Hematopoietic multipotent progenitor cell treated with erythropoietin and hydrocortisone succinate and interleukin-3 and kit ligand, for 17 days (in vitro differentiated cells): ENCODE data around the gene TSPAN15.
"Not testable (repeated sequence)": the region's sequence is repeated elsewhere in the genome, so short reads cannot be mapped to it uniquely, and the experiment has no call there.

Experiments
- DNase-seq: peaks from one replicate; pipeline ENCODE4 v3.0.0-alpha.2; 2015; ENCODE audit warnings: low spot score

TSPAN15 gene

GRCh38 chr10:69446650-69447151 is 4.6 kb upstream of the TSPAN15 start:
- no peak for DNase-seq

DNA sequence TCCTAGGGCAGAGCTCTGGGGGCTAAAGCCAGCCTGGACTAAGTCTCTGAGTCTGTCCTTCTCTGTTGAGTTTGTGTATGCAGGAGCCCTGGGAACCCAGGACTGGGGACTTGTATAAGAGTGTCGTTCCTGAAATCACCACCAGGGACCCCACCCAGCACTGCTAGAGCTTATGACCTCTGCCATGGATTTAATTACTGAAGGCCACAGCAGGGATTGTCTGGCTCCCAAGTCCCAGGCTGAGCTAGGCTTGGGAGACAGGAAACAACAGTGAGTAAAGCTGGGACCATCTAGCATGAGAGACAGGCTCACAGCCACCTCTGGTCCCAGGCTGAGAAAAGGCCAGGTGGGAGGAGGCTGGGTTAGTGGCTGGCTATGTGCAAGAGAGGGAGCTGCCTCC is 1.4 kb upstream of the TSPAN15 start:
- no peak for DNase-seq

- not testable (repeated sequence) for DNase-seq
Observed at GRCh38 chr10:69450395-69450794, 870 bp upstream of the TSPAN15 start.

GRCh38 chr10:69451784-69452251 is 553 bp downstream of the TSPAN15 start:
- no peak for DNase-seq

DNA sequence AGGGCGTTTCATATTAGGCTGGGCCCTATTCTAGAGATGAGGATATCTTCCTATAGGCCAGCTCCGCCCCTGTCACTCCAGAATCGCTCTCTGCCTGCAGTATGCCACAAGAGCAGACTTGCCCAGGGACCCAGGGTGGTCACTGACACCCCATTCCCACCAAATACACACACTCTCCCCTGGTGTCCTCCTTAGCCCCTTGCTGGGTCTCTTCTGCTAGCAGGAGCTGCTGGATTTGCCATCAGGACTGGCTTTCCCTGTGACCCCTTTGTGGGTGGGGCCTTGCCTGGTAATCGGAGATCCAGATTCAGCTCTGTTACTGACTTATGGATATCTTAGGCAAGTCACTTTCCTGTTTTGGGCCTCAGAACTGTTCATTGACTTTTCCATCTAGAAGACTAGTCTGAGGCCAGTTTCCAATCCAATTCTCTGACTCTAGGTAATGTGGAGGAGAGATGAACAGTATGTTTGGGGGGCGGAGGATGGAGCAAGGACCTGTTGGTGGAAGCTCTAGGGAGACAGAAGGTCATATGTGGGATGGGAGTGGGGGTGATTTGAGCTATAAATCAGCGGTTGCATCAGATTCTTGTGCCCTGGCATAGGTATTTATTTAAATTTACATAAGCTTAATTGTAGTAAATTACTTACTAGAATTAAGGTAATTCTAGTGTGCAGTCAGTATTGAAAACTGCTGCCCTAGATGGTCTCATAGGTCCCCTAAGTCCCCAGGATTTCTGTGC is 1.6 kb downstream of the TSPAN15 start:
- DNase-seq, result no peak

DNA sequence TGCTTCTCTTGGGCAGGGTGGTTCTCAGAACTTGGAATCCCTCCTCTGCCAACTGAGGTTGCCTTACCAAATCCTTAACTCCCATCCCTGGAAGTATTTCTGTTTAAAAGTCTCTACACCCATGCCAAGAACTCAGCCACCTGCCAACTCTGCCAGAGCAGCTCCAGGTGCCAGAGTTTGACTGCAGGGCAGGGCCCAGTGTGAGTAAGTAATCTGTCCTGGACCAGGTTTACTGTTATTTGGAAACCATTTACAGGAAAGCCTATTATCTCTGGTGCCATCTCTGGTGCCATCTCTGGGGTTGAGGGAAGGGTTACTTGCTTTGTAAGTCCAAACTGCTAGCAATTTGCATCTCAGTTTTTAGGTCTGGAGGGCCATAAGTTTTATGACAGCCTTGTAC is 2.5 kb downstream of the TSPAN15 start:
- no peak for DNase-seq

- DNase-seq, result no peak
Observed at GRCh38 chr10:69455006-69455763, 3.9 kb downstream of the TSPAN15 start.

DNA sequence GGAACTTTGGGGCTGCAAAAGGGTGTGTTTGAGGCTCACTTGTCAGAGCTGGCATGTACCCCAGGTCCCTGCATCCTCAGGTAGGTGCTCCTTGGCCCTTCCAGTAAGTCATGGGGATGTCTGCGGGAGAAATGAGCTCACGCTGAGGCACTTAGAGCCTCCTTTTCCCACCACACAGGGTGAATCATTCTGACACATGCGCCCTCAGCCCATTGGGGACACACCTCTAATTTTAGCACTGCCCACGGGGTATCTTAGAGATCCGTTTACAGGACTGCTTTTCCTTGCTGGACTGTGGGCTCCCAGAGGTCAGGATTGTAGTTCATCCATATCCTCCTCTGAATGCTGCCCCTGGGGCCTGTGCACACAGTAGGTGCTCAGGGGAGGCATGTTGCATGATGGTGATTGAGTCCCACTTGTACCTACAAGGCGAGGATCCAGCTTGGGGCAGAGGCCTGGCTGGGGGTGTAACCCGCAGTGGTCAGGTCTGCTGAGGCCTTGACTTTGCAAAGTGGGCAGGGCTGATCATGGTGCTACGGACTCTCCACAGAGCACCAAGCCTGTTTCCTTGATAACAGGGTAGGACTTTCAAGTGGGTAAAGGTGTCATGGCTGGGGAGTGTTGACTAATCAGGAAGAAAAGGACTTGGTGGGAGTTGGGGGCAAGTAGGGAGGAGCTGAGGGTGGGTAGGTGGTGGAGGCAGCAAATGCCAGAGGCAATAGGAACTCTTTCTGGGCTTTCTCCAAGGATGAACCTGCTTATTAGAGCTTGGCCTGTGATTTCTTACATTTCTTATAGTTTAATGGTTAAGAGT is 5.8 kb downstream of the TSPAN15 start:
- no peak for DNase-seq

DNA sequence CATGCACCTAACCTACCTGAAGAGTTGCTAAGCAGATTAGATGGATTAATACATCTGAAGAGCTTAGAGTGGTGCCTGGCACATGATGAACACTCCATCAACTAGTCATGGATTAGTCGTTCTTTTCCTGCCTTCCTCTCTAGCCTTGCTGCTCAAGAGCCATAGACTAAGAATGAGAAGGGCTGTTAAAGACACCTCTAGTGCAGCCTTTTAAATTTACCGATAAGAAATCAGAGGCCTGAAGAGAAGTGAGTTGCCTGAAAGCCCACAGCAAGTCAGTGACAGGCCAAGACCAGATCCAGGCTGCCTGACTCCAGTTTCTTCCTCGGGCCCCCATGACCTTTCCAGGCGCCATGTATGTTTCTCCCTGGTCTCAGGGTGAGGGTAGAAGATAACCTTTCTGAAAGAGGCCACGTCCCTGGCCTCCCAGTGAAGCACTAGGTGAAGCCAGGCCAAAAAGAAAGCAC is 6.5 kb downstream of the TSPAN15 start:
- no peak for DNase-seq

GRCh38 chr10:69458430-69459100 is 7.3 kb downstream of the TSPAN15 start:
- no peak for DNase-seq

DNA sequence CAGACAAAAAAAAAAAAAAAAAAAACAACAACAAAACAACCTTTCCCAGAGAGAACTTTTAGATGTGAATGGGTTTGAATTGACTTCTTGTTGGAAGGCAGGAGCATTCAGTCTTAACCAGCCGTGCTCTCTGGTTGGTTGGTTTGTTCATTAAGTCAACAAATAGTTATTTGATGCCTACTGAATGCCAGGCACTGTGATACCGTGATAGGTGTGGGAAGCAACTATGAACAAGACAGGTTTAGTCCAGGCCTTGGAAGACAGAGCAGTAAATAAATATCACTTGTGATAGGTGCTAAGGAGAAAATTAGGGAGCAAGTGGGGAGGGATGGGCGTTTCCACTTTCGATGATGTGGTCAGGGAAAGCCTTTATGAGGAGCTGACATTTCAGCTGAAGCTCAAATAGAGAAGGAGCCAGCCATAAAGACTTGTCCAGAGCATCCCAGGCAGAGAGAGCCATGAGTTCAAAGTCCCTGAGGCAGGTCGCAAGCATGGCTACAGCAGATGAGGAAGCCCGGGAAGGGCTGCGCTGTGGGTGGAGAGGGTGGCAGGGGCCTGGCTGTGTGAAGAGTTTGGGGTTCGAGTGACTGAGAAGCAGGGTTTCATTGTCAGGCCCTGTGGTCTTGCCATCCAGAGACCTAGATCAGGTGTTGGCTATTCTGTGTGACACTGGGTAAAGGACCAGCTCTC is 8.0 kb downstream of the TSPAN15 start:
- no peak for DNase-seq

GRCh38 chr10:69459893-69460575 is 8.8 kb downstream of the TSPAN15 start:
- DNase-seq, result no peak

GRCh38 chr10:69460576-69461242 is 9.4 kb downstream of the TSPAN15 start:
- DNase-seq, result no peak

DNA sequence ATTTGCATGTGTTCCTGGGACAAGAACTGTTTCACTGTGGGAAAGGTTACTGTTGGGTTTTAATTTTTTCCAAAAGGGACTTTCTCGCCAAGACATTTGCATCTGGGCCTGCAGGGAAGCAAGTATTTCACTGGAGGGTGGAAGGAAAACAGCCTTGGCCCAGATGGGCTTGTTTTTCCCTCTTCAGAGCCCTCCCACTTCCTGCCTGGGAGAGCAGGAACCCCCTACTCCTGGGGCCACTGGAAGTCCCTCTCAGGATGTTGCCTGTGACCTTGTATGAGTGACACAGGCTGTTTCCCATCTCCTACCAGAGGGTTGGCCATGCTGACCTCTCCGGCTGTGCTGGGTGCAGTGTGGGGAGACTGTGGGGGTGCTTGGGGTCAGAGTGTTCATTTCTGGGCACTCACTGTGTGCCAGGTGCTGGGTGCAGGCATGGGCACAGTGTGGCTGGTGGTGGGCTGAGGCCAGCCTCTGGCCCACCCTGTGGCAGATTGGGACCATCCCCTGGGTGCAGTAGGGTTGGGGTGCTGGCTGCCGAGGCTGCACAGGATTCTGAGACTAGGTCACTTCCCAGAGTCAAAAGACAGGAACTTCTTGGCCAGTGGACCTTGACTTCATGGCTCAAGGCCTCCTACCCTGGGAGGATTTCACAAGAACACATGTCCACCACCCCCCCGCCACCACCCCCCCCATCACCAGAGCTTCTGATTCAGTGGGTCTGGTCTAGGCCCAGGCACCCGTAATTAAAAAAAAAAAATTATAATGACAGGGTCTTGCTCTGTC is 10.2 kb downstream of the TSPAN15 start:
- no peak for DNase-seq

GRCh38 chr10:69463886-69464285 is 12.6 kb downstream of the TSPAN15 start:
- no peak for DNase-seq

DNA sequence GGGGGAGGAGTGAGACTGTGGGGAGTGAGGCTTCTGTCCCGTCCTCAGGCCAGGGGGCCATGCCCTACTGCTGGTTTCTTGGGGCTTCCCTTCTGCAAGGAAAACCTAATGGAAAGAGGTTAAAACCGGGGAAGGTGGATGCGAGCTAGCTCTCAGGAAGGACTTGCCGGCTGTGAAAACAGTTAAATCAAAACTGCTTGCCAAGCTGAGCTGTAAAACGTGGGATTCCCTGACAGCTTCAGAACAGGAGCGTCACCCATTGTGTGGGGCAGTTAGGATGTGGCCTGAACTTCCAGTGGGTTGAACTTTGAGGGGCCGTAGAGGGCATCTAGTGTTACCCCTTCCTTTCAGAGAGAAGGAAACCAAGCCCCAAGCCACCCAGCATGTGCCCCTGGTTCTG is 13.1 kb downstream of the TSPAN15 start:
- no peak for DNase-seq

DNA sequence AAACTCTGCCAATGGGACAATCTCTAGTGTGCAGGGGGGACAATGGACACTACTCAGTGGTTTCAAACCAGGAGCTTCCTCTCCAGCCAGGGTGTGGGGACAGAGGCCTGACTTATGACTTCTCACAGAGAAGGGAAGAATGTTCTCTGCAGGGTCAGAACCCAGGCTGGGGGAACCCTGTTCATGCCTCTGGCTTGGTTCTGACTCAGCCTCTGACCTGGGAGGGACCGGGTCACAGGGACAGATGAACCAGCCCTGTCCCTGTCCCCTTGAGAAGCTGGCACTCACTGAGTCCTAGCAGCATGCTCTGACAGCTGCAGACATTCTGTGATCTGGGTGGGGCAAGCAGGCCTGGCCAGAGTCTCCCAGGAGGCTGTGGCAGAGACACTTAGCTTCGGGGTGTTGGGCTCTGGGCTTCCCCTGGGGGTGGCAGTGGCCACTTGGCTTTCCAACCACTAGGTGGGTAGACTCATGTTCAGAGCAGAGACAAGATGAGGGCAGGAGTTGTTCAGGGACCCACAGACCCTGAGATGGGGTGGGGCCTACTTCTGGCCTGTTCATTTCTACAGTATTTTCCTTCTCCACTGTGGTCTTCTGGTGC is 13.6 kb downstream of the TSPAN15 start:
- no peak for DNase-seq

DNA sequence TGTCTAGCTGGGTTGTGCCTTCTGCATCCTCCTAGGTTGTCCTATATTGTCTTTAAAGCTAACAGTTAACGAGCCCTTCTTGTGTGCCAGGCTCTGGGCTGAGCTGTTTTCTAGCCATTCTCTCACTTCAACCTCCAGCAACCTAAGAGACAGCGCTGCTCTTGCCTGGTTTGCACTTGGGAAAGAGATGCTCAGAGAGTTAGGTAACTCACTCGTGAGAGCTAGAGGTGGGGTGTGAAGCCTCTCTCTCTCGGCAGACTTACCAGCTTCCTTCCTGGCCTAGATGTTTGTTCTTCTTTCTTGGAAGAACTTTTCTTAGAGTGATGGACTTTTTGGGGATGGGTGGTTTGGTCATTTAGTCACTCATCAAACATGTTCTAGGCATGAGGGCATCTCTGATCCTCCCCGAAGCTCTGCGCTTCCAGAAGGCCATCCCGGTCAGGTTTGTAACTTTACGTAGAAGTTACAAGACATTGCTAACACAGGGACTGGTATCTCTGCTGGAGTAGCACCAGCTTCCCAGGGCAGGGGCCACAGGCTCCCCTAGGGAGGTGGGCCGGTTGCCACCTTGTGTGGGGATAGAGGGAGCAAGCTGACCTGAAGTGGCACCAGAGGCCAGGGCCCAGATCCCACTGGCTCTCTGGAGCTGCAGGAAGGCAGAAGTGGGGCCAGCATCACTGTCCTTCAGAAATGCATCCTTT is 14.3 kb downstream of the TSPAN15 start:
- DNase-seq, result no peak
